ENCODE data around the gene RGS17.
"Not testable (repeated sequence)": the region's sequence is repeated elsewhere in the genome, so short reads cannot be mapped to it uniquely, and the experiment has no call there.

The RGS17 gene

DNA sequence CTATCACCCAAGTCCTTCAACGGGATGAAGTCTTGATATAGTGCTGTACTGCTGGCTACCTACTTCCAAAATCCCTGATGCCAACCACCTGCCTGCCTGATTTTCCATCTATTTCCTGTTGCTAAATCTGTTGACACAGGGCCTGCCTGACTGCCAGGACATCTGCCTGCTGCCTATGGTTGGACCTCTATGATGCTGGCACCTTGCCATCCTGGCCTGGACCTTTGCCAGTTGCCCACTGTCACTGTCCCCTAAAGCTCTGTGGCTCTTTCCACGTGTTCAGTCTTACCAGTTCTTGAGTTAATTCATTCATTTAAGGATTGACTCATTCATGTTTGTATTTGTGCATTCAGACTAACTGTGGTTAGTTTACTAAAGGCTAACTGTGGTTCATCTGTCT, 9.2 kb upstream of the RGS17 start:
- H3K4me3 Mint-ChIP-seq: no peak overlapping the region
- DNase-seq (ENCODE audit: low spot score in 2 of 2) (no peak), ATAC-seq (ENCODE audit: low read depth) (no peak)
- no peaks in the 10 kb centered on the region for H3K36me3 Mint-ChIP-seq
- no peaks in the 10 kb centered on the region for H3K9me3 Mint-ChIP-seq
- no peak overlapping the region for H3K27ac Mint-ChIP-seq
- no peaks in the 10 kb centered on the region for H3K4me1 Mint-ChIP-seq
- H3K27me3 Mint-ChIP-seq: no peaks in the 10 kb centered on the region

DNA sequence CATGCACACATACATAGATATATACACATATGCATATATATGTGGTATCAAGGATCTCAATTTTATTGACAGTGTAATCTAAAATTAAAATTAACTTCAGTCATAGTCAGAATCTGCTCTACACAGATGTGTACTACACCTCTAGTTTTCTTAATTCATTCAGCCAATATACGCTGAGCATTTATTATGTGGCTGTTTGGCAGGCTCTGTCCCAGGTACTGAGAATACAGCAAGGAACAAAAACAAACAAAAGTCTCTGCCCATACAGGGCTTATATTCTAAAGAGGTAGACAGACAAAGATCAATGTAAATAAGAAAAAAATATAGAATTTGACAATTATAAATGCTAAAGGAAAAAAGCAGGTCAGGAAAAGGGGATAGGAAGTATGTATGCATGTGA, 7.8 kb upstream of the RGS17 start:
- Mint-ChIP-seq H3K36me3 (no peaks in the 10 kb centered on the region), H3K27ac (no peak overlapping the region), H3K9me3 (no peaks in the 10 kb centered on the region), H3K4me1 (no peaks in the 10 kb centered on the region), H3K4me3 (no peak overlapping the region), H3K27me3 (no peaks in the 10 kb centered on the region)
- ATAC-seq (ENCODE audit: low read depth) (no peak), DNase-seq (ENCODE audit: low spot score in 2 of 2) (no peak)

DNA sequence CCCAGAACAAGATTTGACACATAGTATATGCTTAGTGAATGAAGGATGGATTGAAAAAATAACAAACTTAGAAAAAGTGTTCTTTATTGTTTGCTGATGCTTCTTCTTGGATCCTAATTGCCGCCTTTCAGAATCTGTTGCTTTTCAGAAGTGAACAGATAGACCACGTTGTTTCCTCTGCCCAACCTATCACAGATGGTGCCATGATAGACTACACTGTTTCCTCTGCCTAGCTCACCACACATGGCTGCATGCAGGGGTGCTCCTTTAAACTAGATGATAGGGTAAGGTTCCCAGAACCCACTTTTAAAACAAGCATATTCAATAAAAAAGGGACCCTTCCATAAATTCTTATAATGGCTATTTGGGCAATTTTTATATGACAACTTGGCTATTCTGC, 4.6 kb upstream of the RGS17 start:
- Mint-ChIP-seq H3K27me3 (peaks cover 11% of the 10 kb centered on the region), H3K9me3 (peaks cover 2% of the 10 kb centered on the region), H3K4me3 (no peak overlapping the region), H3K4me1 (peaks cover 5% of the 10 kb centered on the region), H3K27ac (no peak overlapping the region), H3K36me3 (peaks cover 2% of the 10 kb centered on the region)
- ATAC-seq (ENCODE audit: low read depth): no peak
- DNase-seq (ENCODE audit: low spot score in 2 of 2): no peak

DNA sequence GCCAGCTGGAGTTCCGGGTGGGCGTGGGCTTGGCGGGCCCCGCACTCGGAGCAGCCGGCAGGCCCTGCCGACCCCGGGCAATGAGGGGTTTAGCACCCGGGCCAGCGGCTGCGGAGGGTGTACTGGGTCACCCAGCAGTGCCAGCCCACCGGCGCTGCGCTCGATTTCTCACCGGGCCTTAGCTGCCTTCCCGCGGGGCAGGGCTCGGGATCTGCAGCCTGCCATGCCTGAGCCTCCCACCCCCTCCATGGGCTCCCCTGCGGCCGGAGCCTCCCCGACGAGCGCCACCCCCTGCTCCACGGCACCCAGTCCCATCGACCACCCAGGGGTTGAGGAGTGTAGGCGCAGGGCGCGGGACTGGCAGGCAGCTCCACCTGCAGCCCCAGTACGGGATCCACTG, 2.6 kb upstream of the RGS17 start:
- H3K9me3 Mint-ChIP-seq; DNase-seq (ENCODE audit: low spot score in 2 of 2); H3K27ac Mint-ChIP-seq; H3K4me3 Mint-ChIP-seq; ATAC-seq (ENCODE audit: low read depth); H3K36me3 Mint-ChIP-seq; H3K4me1 Mint-ChIP-seq: not testable (repeated sequence)
- H3K27me3 Mint-ChIP-seq: peaks cover 14% of the 10 kb centered on the region

DNA sequence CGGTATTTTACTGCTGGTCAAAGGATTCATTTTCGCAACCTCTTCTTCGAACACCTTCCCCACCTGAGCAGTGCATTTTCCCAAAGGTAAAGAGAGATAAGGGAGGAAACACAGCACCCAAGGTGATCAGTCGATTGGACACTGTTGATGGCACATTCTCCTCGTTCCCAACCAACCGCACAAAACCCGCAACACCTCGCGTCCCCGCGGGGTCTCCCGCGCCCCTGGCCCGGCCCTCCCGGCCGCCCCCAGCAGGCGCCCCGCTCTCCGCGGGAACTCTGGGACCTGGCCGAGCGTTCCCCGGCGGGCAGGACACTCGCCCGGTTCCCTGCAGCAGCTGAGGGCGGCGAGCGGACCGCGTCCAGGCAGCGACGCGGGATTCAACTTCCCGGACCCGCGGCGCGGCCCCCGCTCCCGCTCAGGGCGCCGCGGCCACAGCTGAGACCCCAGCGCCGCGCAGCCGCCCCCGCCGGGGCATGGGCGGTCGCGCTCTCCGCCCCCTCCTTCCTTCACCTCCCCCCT, 506 bp downstream of the RGS17 start:
- Mint-ChIP-seq H3K27me3 (peaks cover 19% of the 10 kb centered on the region), H3K27ac (no peak overlapping the region)
- ATAC-seq (ENCODE audit: low read depth): no peak

DNA sequence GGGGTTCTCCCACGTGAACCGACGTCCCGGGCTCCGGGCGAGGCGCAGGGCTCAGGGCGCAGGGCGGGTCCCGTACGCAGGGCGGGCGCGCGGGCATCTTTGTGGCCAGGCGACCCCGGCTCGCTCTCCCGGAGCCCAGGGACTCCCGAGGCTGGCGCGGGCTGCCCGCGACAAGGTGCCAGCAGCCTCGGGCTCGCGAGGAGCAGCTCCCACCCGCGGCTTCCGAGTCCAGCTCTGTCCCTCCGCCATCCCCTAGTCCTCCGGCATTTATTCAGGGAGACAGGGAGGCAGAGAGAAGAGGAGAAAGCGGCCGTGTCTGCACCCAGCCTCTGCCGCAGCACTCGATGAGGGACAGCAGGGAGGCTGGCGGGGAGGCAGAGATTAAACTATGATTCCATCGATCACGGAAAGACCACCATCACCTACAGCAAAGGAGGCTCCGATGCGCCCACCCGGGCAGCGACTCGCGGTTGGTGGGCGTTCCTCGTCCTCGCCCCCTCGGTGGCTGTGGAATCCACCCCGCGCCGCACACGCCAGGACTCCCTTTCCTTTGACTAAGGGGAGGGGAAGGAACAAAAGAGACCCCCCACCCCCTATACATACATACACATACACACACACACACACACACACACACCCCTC, 1.1 kb downstream of the RGS17 start:
- H3K4me3 Mint-ChIP-seq: peak overlapping the region; percentile 82
- H3K27ac Mint-ChIP-seq: no peak overlapping the region
- peaks cover 19% of the 10 kb centered on the region for H3K27me3 Mint-ChIP-seq
- DNase-seq (ENCODE audit: low spot score in 2 of 2) (no peak), ATAC-seq (ENCODE audit: low read depth) (no peak)
- H3K9me3 Mint-ChIP-seq: peaks cover 2% of the 10 kb centered on the region
- H3K4me1 Mint-ChIP-seq: peaks cover 8% of the 10 kb centered on the region
- H3K36me3 Mint-ChIP-seq: peaks cover 2% of the 10 kb centered on the region

More for the DNA sequence above, 506 bp downstream of the RGS17 start:
- Mint-ChIP-seq H3K4me1 (peaks cover 8% of the 10 kb centered on the region), H3K4me3 (peak overlapping the region; percentile 84), H3K9me3 (peaks cover 2% of the 10 kb centered on the region), H3K36me3 (peaks cover 2% of the 10 kb centered on the region)
- DNase-seq (ENCODE audit: low spot score in 2 of 2): no peak

DNA sequence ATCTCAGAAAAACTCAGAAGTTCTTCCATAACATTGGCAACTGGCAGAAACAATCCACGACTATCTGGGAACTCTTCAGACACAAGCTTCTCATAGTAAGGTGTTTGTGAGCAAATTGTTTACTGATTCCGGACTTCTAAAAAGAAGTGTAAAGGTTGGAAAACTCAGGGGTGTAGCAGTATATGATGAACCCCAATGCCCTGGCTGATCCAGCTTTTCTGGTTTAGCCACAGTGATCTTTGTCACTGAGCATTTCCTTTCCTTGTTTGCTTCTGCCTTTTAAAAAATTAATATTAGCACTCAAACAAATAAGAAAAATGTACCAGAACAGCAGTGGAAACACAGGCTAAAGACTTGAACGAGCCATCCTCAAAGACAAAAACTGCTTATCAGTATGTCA, 4.9 kb downstream of the RGS17 start:
- Mint-ChIP-seq H3K4me3 (no peak overlapping the region), H3K27me3 (peaks cover 9% of the 10 kb centered on the region), H3K27ac (no peak overlapping the region), H3K9me3 (no peaks in the 10 kb centered on the region), H3K4me1 (peaks cover 4% of the 10 kb centered on the region), H3K36me3 (peaks cover 2% of the 10 kb centered on the region)
- no peak for DNase-seq (ENCODE audit: low spot score in 2 of 2)
- no peak for ATAC-seq (ENCODE audit: low read depth)

DNA sequence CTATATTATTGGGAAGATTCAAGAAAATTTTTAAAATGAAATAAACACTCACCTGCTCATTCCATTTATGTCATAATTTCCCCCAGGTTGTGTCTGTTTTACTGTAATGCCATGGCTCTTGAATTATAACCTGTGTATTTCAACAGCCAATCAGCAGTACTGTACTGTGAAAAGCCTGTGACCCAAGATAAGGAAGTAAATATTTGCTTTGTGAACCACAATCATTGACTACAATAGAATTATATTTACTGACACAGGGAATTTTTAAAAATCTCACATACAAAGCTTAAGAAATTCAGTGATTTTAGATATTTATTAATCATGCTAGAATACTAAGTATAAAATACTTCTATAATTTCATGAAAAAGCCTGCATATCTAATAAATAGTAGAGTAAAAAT, 6.0 kb downstream of the RGS17 start:
- Mint-ChIP-seq H3K27ac (no peak overlapping the region), H3K4me1 (no peaks in the 10 kb centered on the region), H3K4me3 (no peak overlapping the region), H3K36me3 (no peaks in the 10 kb centered on the region), H3K9me3 (no peaks in the 10 kb centered on the region), H3K27me3 (peaks cover 8% of the 10 kb centered on the region)
- DNase-seq (ENCODE audit: low spot score in 2 of 2): no peak
- ATAC-seq (ENCODE audit: low read depth): no peak

DNA sequence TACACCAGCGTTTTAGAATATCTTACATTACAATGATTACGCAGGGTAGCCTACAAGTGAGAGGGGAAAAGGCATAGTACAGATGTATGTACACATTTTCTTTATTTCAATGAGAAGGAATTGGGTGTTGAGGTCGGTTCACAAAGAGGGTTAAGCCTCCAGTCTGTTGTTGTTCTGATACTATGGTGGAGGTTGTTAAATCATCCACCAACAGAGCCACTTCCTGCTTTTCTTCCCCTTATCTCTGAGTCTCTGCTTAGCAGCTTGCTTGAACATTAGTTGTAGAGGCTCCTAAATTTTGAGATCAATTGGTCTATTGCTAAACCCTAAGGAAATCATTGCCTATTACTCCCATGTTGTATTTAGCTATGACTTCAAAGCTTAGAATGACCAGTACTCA, 7.3 kb downstream of the RGS17 start:
- Mint-ChIP-seq H3K4me3 (no peak overlapping the region), H3K27me3 (peaks cover 8% of the 10 kb centered on the region), H3K36me3 (no peaks in the 10 kb centered on the region), H3K4me1 (no peaks in the 10 kb centered on the region), H3K27ac (no peak overlapping the region), H3K9me3 (peaks cover 1% of the 10 kb centered on the region)
- DNase-seq (ENCODE audit: low spot score in 2 of 2): no peak
- ATAC-seq (ENCODE audit: low read depth): no peak

DNA sequence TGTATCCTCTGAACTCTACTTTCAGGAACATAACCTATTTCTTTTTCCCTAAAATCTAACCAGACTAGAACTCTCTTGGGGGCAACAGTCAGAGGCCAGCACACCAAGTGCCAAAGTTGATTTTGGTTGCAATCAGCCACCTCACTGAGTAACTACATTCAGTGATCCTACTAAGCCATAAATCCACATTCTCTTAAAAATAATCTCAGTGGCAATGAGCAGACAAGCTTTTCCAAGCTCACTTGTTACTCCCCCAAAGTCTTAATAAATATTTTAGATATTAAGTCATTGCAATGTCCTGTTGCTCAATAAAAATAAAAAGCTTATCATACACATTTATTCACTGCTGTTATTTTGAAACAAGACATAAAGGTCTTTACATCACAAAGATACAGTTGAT, 9.8 kb downstream of the RGS17 start:
- peaks cover 1% of the 10 kb centered on the region for H3K9me3 Mint-ChIP-seq
- no peak for ATAC-seq (ENCODE audit: low read depth)
- no peak for DNase-seq (ENCODE audit: low spot score in 2 of 2)
- H3K36me3 Mint-ChIP-seq: no peaks in the 10 kb centered on the region
- H3K27ac Mint-ChIP-seq: no peak overlapping the region
- no peaks in the 10 kb centered on the region for H3K4me1 Mint-ChIP-seq
- no peak overlapping the region for H3K4me3 Mint-ChIP-seq
- H3K27me3 Mint-ChIP-seq: peaks cover 5% of the 10 kb centered on the region

DNA sequence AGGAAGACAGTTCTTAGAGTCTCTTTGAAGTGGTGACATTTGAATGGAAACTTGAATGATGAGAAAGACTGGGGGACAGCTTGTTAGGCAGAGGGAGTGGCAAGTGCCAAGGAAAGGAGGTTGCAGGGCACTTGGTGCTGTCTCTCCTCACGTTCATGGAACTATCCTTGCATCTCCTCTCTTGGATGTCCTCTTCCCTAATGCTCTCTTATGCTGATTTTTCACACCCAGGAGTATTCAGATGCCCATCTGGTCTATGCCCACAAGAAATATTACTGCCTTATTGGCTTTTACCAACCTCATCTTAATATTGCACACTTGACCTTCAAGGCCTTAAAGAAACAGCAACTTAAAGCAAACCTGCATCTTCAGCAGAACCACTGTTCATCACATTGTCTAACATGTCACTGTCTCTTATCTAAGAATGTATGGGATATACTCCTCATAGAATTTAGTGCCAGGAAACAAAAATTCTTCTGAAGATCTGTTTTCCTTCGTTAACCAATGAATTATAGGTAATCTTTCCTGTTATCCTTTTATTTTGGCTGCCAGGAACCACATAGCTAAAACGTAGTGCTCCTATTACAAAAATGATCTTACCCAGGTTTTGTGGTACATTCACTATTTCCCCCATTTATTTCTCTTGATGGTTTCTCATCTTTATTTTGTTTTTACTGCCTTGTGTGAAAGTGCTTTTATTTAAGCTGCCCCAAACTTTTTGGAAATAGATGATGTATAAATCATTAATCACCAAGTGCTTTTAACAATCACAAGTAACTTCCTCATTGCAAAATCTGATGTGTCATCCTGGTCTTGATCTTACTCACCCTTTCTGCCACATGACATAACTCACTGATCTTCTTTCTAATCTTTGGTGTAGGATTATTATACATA, 12.8 kb downstream of the RGS17 start:
- Mint-ChIP-seq H3K36me3 (no peaks in the 10 kb centered on the region), H3K27ac (no peak overlapping the region), H3K4me1 (no peaks in the 10 kb centered on the region), H3K9me3 (peaks cover 7% of the 10 kb centered on the region), H3K4me3 (no peak overlapping the region), H3K27me3 (peaks cover 3% of the 10 kb centered on the region)
- ATAC-seq (ENCODE audit: low read depth) (no peak), DNase-seq (ENCODE audit: low spot score in 2 of 2) (no peak)

DNA sequence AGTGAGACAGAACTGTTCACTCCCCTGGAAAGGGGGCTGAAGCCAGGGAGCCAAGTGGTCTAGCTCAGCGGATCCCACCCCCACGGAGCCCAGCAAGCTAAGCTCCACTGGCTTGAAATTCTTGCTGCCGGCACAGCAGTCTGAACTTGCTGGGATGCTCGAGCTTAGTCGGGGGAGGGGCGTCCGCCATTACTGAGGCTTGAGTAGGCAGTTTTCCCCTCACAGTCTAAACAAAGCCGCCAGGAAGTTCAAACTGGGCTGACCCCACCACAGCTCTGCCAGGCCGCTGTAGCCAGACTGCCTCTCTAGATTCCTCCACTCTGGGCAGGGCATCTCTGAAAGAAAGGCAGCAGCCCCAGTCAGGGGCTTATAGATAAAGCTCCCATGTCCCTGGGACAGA, 20.0 kb downstream of the RGS17 start:
- H3K27me3 Mint-ChIP-seq; H3K4me1 Mint-ChIP-seq; H3K36me3 Mint-ChIP-seq; H3K9me3 Mint-ChIP-seq; H3K27ac Mint-ChIP-seq; ATAC-seq (ENCODE audit: low read depth); H3K4me3 Mint-ChIP-seq; DNase-seq (ENCODE audit: low spot score in 2 of 2): not testable (repeated sequence)

DNA sequence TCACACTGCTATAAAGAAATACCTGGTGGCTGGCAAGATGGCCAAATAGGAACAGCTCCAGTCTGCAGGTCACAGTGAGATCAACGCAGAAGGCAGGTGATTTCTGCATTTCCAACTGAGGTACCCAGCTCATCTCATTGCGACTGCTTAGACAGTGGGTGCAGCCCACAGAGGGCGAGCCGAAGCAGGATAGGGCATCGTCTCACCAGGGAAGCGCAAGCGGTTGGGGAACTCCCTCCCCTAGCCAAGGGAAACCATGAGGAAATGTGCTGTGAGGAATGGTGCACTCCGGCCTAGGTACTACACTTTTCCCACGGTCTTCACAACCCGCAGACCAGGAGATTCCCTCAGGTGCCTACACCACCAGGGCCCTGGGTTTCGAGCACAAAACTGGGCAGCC, 20.5 kb downstream of the RGS17 start:
- H3K27ac Mint-ChIP-seq; H3K4me1 Mint-ChIP-seq; H3K4me3 Mint-ChIP-seq; H3K36me3 Mint-ChIP-seq; ATAC-seq (ENCODE audit: low read depth); DNase-seq (ENCODE audit: low spot score in 2 of 2); H3K9me3 Mint-ChIP-seq; H3K27me3 Mint-ChIP-seq: not testable (repeated sequence)

DNA sequence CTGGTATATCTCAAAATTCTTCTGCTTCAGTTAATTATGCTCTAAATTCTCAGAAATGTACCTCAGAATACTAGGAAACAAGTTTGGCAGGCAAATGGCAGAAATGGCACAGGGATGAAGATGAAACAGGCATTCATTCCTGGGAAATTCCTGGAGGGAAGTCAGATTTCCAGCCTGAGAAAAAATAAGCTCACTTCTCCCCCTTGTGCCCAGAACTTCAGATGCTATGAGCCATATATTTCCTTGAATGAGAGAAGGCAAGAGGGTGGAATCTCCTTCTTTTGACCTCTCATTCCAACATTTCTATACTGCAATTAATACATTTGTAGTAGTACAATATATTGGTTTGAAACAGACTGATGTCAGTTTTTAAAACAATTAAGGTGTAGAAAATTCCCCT, 22.8 kb downstream of the RGS17 start:
- DNase-seq (ENCODE audit: low spot score in 2 of 2): no peak
- H3K27ac Mint-ChIP-seq: no peak overlapping the region
- no peaks in the 10 kb centered on the region for H3K4me1 Mint-ChIP-seq
- ATAC-seq (ENCODE audit: low read depth): no peak
- peaks cover 4% of the 10 kb centered on the region for H3K9me3 Mint-ChIP-seq
- peaks cover 8% of the 10 kb centered on the region for H3K27me3 Mint-ChIP-seq
- no peak overlapping the region for H3K4me3 Mint-ChIP-seq
- H3K36me3 Mint-ChIP-seq: no peaks in the 10 kb centered on the region

Data from memory B cell (primary cell).